Islet of Langerhans (tissue), 1 donor: ENCODE data around the gene ABCC3.

Source experiments
- FAIRE-seq: peaks from one replicate; lab custom pipeline; 2011; peaks lifted over from hg19 to GRCh38; lab: Jason Lieb, UNC

ABCC3 gene

GRCh38 chr17:50685691-50686493 is 51.2 kb downstream of the ABCC3 start:
- FAIRE-seq, result no peak

- no peak for FAIRE-seq
Measured at GRCh38 chr17:50686494-50687199, 52.0 kb downstream of the ABCC3 start.

- FAIRE-seq, result no peak
Measured at GRCh38 chr17:50687200-50688066, 52.8 kb downstream of the ABCC3 start.

GRCh38 chr17:50688245-50688644 is 53.6 kb downstream of the ABCC3 start:
- FAIRE-seq, result no peak

GRCh38 chr17:50689251-50689650 is 54.6 kb downstream of the ABCC3 start:
- no peak for FAIRE-seq

- no peak for FAIRE-seq
Measured at GRCh38 chr17:50689956-50690886, 55.5 kb downstream of the ABCC3 start.

- no peak for FAIRE-seq
Measured at GRCh38 chr17:50690887-50691549, 56.3 kb downstream of the ABCC3 start.

- FAIRE-seq, result no peak
Measured at GRCh38 chr17:50691550-50692447, 57.1 kb downstream of the ABCC3 start.

GRCh38 chr17:50692448-50693035 is 57.9 kb downstream of the ABCC3 start:
- no peak for FAIRE-seq

GRCh38 chr17:50693036-50693682 is 58.5 kb downstream of the ABCC3 start:
- FAIRE-seq, result peak; percentile 41

GRCh38 chr17:50696365-50696879 is 61.7 kb downstream of the ABCC3 start:
- FAIRE-seq, result no peak

GRCh38 chr17:50697062-50697461 is 62.4 kb downstream of the ABCC3 start:
- FAIRE-seq, result no peak

GRCh38 chr17:50697663-50698272 is 63.1 kb downstream of the ABCC3 start:
- no peak for FAIRE-seq

- no peak for FAIRE-seq
Measured at GRCh38 chr17:50699410-50699809, 64.7 kb downstream of the ABCC3 start.

- FAIRE-seq, result no peak
Measured at GRCh38 chr17:50703162-50703561, 68.5 kb downstream of the ABCC3 start.

- FAIRE-seq, result peak; percentile 64
Measured at GRCh38 chr17:50707289-50708049, 72.8 kb downstream of the ABCC3 start, which contains the start of gene ANKRD40. Gene ANKRD40, minus strand, starts transcription at chr17:50707914. Its CDS starts 260 bp downstream, at chr17:50707654.
